Activated CD4-positive, alpha-beta T cell treated with anti-CD3 and anti-CD28 coated beads, Interleukin-2, Interleukin-6, amounts not matched to agents 100 ng/mL and 50 ng/mL, durations not matched to agents 16 hours and 8 hours (primary cell): ENCODE data around the gene RALGDS.

Source experiments
- DNase-seq: peaks from one replicate; pipeline ENCODE4 v3.0.0-alpha.2; 2020

Gene RALGDS

GRCh38 chr9:133134388-133135145, 13.5 kb upstream of the RALGDS start:
- DNase-seq: peak; percentile 66

GRCh38 chr9:133133681-133134387, 12.8 kb upstream of the RALGDS start:
- peak; percentile 96 for DNase-seq

GRCh38 chr9:133132174-133132573, 11.1 kb upstream of the RALGDS start:
- DNase-seq: no peak

- no peak for DNase-seq
These were observed 10.5 kb upstream of the RALGDS start for GRCh38 chr9:133131506-133131905.

- DNase-seq: peak; percentile 79
These were observed 9.7 kb upstream of the RALGDS start for GRCh38 chr9:133130685-133131244.

- DNase-seq: no peak
These were observed 8.2 kb upstream of the RALGDS start for GRCh38 chr9:133129001-133129795.

GRCh38 chr9:133128152-133128551, 7.1 kb upstream of the RALGDS start:
- DNase-seq: no peak

- peak; percentile 33 for DNase-seq
These were observed 6.4 kb upstream of the RALGDS start for GRCh38 chr9:133127340-133127981.

GRCh38 chr9:133126697-133127339, 5.8 kb upstream of the RALGDS start:
- no peak for DNase-seq

- peak; percentile 42 for DNase-seq
These were observed 5.1 kb upstream of the RALGDS start for GRCh38 chr9:133125941-133126696.

- DNase-seq: no peak
These were observed 3.9 kb upstream of the RALGDS start for GRCh38 chr9:133124907-133125275.

GRCh38 chr9:133124123-133124906, 3.3 kb upstream of the RALGDS start:
- DNase-seq: no peak

GRCh38 chr9:133122935-133123611, 2.0 kb upstream of the RALGDS start:
- no peak for DNase-seq

- DNase-seq: no peak
These were observed 1.5 kb upstream of the RALGDS start for GRCh38 chr9:133122605-133122934.

GRCh38 chr9:133121915-133122550, 993 bp upstream of the RALGDS start:
- DNase-seq: no peak

GRCh38 chr9:133120501-133121197, 391 bp downstream of the RALGDS start:
- no peak for DNase-seq

- DNase-seq: no peak
These were observed 1.1 kb downstream of the RALGDS start for GRCh38 chr9:133119846-133120500.

- DNase-seq: no peak
These were observed 1.8 kb downstream of the RALGDS start for GRCh38 chr9:133119103-133119845.
